Thyroid gland (tissue), 4 donors: ENCODE data around the gene HSPA5.

Experiments
- POLR2A ChIP-seq, 2 donors: fragments of 450-650 bp; IDR thresholded peaks; one replicate each; pipeline ENCODE4 v1.6.1; 2017; ENCODE audit warnings: antibody characterized with exemption in 2 of 2, mild to moderate bottlenecking in 2 of 2, moderate library complexity in 1 of 2
- TF ChIP-seq, protein P1 (sequence below), 6 experiments: fragments of 200-600 bp in 3 of 6; fragments of 450-650 bp in 3 of 6; sonication (generic) in 3 of 6; IDR thresholded peaks; one replicate each; pipeline ENCODE4 v1.5.1; 2016 to 2019; ENCODE audit warnings: antibody characterized with exemption in 6 of 6, mild to moderate bottlenecking in 2 of 6, inconsistent platforms in 1 of 6, moderate library complexity in 1 of 6

DNA sequence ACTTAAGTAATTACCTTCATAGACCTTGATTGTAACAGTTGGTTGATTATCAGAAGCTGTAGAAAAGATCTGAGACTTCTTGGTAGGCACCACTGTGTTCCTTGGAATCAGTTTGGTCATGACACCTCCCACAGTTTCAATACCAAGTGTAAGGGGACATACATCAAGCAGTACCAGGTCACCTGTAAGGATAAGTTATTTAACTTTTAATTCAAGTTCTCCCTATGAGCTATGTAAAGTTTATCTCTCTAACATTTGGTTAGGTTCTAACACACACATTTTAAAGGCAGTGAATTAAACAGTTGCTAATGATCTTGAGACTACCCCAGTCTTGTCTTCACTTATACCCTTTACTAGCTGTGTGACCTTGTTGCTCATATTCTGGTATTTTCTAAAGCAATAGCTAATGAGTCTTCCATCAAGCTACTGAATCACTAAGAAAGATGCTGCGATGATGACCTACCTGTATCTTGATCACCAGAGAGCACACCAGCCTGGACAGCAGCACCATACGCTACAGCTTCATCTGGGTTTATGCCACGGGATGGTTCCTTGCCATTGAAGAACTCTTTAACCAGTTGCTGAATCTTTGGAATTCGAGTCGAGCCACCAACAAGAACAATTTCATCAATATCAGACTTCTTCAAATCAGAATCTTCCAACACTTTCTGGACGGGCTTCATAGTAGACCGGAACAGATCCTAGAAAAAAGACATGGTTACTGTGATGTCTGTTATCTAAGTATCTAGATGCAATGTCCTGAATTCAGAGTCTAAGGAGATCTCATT lies 2.8 kb downstream of the HSPA5 start:
- TF ChIP-seq, protein P1, sequence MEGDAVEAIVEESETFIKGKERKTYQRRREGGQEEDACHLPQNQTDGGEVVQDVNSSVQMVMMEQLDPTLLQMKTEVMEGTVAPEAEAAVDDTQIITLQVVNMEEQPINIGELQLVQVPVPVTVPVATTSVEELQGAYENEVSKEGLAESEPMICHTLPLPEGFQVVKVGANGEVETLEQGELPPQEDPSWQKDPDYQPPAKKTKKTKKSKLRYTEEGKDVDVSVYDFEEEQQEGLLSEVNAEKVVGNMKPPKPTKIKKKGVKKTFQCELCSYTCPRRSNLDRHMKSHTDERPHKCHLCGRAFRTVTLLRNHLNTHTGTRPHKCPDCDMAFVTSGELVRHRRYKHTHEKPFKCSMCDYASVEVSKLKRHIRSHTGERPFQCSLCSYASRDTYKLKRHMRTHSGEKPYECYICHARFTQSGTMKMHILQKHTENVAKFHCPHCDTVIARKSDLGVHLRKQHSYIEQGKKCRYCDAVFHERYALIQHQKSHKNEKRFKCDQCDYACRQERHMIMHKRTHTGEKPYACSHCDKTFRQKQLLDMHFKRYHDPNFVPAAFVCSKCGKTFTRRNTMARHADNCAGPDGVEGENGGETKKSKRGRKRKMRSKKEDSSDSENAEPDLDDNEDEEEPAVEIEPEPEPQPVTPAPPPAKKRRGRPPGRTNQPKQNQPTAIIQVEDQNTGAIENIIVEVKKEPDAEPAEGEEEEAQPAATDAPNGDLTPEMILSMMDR (IDR thresholded peaks at IDR 0.05) = no peak
- TF ChIP-seq POLR2A (IDR thresholded peaks at IDR 0.05) = no peak
